ENCODE results near the gene THBS3. TPM values are rescaled to one million over a fixed set of nuclear protein-coding genes. Genes with fewer than 3 reads are reported as not detected.

The THBS3 gene
- total RNA-seq, 3 donors from 2014 or later (not counting 1 experiment from before 2014, with no cell fraction given), result 16.2 to 19.4 (median 18.6) TPM

DNA sequence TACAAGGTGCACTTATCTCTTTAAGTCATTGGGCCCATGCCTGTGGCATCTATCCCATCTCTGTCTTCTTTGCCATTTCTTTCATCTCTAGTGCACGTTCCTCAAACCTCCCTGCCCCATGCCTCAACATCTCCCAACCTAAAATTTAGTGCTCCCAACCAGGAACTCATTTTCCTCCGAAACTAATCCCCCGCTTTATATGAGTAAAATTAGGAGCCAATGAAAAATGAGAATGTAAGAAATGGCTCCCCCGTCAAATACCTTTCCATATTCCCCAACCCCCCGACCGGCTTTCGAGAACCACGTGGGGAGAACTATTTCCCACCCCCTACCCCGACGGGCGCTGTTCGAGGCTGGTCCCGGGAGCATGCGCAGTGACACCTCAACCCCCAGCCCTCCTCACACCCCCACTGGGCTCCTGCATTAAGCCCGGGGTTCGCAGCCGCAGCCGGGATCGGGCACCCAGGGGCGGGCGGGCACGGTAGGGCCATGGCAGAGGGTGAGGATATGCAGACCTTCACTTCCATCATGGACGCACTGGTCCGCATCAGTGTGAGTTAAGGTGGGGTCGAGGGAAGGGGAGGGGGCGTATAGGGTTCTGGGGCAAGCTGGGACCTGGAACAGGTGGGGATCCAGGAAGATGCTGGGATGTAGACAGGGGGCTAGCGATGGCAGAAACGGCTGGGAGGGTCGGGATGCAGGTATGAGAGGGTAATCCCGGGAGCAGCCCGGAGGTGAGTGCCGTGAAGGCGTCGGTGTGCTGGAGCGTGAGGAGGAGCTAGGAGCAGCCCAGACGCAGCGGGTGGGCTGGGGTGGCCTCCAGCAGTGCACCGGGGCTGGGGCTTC, 34.0 kb downstream of the THBS3 start, which contains the start of gene TRIM46:
TRIM46 (plus strand) TSS at position 372 of the 846 bp plus-strand sequence; CDS start at position 490, 118 bp downstream.
- Histone ChIP-seq H3K36me3 (ENCODE audit: control insufficient read depth, insufficient read depth, low read length) (peaks cover 14% of the 10 kb centered on the region), H3K27ac (ENCODE audit: low read length) (peak within 1 kb of the TSS; percentile 89), H3K4me3 (ENCODE audit: low read length) (peak within 1 kb of the TSS; percentile 68), H3K9me3 (ENCODE audit: control insufficient read depth, insufficient read depth, low read length) (no peaks in the 10 kb centered on the region), H3K4me1 (ENCODE audit: control insufficient read depth, insufficient read depth, low read length) (peaks cover 33% of the 10 kb centered on the region), H3K27me3 (ENCODE audit: control insufficient read depth, insufficient read depth, low read length) (no peaks in the 10 kb centered on the region)
- Mint-ChIP-seq H3K9me3 (no peaks in the 10 kb centered on the region), H3K4me3 (peak within 1 kb of the TSS; percentile 95), H3K27ac (peak within 1 kb of the TSS; percentile 95 to 99), H3K27me3 (ENCODE audit: low read depth in 2 of 2) (peaks cover 0 to 5% of the 10 kb centered on the region in 2 donors), H3K4me1 (peaks cover 28 to 40% of the 10 kb centered on the region in 2 donors), H3K36me3 (no peaks in the 10 kb centered on the region)
- TF ChIP-seq, protein P1, sequence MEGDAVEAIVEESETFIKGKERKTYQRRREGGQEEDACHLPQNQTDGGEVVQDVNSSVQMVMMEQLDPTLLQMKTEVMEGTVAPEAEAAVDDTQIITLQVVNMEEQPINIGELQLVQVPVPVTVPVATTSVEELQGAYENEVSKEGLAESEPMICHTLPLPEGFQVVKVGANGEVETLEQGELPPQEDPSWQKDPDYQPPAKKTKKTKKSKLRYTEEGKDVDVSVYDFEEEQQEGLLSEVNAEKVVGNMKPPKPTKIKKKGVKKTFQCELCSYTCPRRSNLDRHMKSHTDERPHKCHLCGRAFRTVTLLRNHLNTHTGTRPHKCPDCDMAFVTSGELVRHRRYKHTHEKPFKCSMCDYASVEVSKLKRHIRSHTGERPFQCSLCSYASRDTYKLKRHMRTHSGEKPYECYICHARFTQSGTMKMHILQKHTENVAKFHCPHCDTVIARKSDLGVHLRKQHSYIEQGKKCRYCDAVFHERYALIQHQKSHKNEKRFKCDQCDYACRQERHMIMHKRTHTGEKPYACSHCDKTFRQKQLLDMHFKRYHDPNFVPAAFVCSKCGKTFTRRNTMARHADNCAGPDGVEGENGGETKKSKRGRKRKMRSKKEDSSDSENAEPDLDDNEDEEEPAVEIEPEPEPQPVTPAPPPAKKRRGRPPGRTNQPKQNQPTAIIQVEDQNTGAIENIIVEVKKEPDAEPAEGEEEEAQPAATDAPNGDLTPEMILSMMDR (IDR thresholded peaks at IDR 0.05), result peak; percentile 57
- intact Hi-C loops (cut with micrococcal nuclease), result loop anchor here (2.0 kb wide), 1 partner anchor 89 kb away; no protein-coding TSS in a partner anchor
- ATAC-seq, result peak in 1 of 3 donors; percentile 3
- peak; percentile 13 to 77 for DNase-seq
- under 1% methylated on average over 36 of the region's 38 CpGs for WGBS (ENCODE audit: insufficient coverage)

DNA sequence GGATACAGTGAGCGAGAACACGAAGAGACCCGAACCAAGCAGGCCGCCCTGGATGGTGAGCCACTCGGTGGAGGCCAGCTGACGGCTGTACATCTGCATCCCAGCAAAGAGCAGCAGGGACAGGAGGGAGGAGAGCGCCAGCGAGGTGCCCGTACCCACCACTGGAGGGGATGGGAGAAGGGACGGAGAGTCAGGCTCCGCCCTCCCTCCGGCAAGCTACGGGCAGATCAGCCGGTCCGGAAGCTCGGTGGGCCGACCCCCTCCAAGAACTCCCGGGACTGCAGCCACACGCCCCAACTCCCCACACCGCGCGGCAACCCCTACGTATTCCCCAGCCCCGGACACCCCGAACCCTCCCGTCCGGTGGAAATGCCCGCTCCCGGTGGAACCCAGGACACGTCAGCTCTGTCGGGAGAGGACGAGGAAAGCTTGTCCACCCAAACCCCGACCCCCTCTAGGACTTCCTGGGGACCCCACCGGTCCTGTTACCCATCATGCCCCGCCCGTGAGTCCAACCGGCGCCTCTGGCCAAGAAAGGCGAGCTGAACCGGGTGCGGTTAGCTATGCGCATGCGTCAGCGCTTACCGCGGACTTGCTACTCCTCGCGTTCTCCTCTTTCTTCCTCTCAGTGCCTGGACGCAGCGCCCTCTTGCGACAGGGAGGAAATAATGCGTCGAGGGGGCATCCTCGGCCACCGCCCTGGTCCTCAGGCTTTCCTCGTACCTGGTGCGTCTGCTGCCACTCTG, 34.8 kb downstream of the THBS3 start, which contains the start of gene KRTCAP2:
KRTCAP2 (minus strand) TSS at position 573 of the 746 bp plus-strand sequence; CDS start at position 493, 80 bp downstream.
- Histone ChIP-seq H3K4me3 (ENCODE audit: low read length) (peak within 1 kb of the TSS; percentile 68), H3K9me3 (ENCODE audit: control insufficient read depth, insufficient read depth, low read length) (no peaks in the 10 kb centered on the region), H3K36me3 (ENCODE audit: control insufficient read depth, insufficient read depth, low read length) (peaks cover 14% of the 10 kb centered on the region), H3K4me1 (ENCODE audit: control insufficient read depth, insufficient read depth, low read length) (peaks cover 34% of the 10 kb centered on the region), H3K27ac (ENCODE audit: low read length) (peak within 1 kb of the TSS; percentile 89), H3K27me3 (ENCODE audit: control insufficient read depth, insufficient read depth, low read length) (no peaks in the 10 kb centered on the region)
- no peaks in the 10 kb centered on the region for H3K36me3 Mint-ChIP-seq
- ATAC-seq (peak; percentile 82 to 93 (median 85)), DNase-seq (peak; percentile 89 to 98)
- no peaks in the 10 kb centered on the region for H3K9me3 Mint-ChIP-seq
- WGBS (ENCODE audit: insufficient coverage), result under 1% methylated on average over 57 of the region's 57 CpGs
- H3K27me3 Mint-ChIP-seq (ENCODE audit: low read depth in 2 of 2), result peaks cover 0 to 5% of the 10 kb centered on the region in 2 donors
- peak within 1 kb of the TSS; percentile 95 for H3K4me3 Mint-ChIP-seq
- TF ChIP-seq, protein P1 (IDR thresholded peaks at IDR 0.05), result peak; percentile 94
- intact Hi-C loops (cut with micrococcal nuclease), result loop anchor here (2.0 kb wide), 1 partner anchor 88 kb away; no protein-coding TSS in a partner anchor
- H3K4me1 Mint-ChIP-seq, result peaks cover 28 to 41% of the 10 kb centered on the region in 2 donors
- peak within 1 kb of the TSS; percentile 95 to 99 for H3K27ac Mint-ChIP-seq

DNA sequence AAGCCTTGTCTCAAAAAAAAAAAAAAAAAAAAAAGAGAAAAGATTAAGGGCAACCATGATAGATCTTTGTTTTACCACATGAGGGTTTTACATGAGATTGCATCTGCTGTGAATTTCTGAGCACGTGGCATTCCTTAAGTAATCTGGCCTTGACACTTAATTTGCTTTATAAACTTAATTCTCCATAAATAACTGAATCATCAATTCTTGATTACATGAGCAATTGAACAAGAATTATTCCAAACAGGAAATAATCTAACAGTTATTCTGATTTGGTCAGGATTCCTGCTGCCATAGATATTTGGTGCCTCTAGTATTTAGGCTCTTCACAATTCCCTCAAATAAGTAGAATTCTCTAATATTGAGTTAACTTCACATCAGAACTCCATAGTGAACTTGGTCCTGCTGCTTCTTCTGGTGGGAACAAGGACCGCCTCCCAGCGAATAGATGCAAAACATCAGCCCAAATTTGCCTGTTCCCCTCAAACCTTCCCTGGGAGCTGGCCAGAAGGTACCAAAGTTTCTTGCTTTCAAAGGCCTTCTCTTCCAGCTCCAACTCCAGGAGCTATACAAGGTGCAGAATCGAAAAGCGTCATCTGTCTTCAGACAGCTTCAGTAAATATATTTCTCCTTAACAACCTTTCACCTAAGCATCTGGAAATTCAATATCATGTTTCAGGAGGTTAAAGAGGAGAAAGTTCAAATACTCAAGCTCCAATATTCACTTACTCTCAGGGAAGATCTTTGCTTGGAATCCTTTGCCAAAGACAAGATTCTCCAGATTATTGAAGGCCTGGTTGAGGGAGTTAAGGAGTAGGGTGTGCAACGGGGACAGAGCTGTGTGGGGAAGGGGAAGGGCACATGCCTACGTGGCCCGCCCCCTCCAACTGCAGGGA, 35.6 kb downstream of the THBS3 start:
- Histone ChIP-seq H3K4me3 (ENCODE audit: low read length) (peak overlapping the region; percentile 68), H3K9me3 (ENCODE audit: control insufficient read depth, insufficient read depth, low read length) (no peaks in the 10 kb centered on the region), H3K4me1 (ENCODE audit: control insufficient read depth, insufficient read depth, low read length) (peaks cover 42% of the 10 kb centered on the region), H3K27ac (ENCODE audit: low read length) (peak overlapping the region; percentile 89), H3K27me3 (ENCODE audit: control insufficient read depth, insufficient read depth, low read length) (no peaks in the 10 kb centered on the region), H3K36me3 (ENCODE audit: control insufficient read depth, insufficient read depth, low read length) (peaks cover 14% of the 10 kb centered on the region)
- Mint-ChIP-seq H3K4me3 (peak overlapping the region; percentile 95), H3K36me3 (no peaks in the 10 kb centered on the region), H3K27ac (peak overlapping the region; percentile 95 to 99), H3K4me1 (peaks cover 27 to 48% of the 10 kb centered on the region in 2 donors), H3K9me3 (no peaks in the 10 kb centered on the region), H3K27me3 (ENCODE audit: low read depth in 2 of 2) (peaks cover 0 to 8% of the 10 kb centered on the region in 2 donors)
- DNase-seq (peak in 1 of 2 donors; percentile 12), ATAC-seq (peak in 2 of 3 donors; percentile 22 to 24)
- TF ChIP-seq, protein P1 (IDR thresholded peaks at IDR 0.05), result no peak
- intact Hi-C loops (cut with micrococcal nuclease), result loop anchor here (2.0 kb wide), 1 partner anchor 87 kb away; no protein-coding TSS in a partner anchor
- 49% methylated on average over 8 of the region's 8 CpGs for WGBS (ENCODE audit: insufficient coverage)

Measured in natural killer cell (primary cell).